HCT116 (cell line): ENCODE measurements around the gene ZNF331. TPM values are rescaled to one million over a fixed set of nuclear protein-coding genes. Genes with fewer than 3 reads are reported as not detected.

Experiments used
- ATAC-seq: fragments of 200-7000 bp; cut with Tn5 transposase; 2 replicates; pipeline ENCODE4 v1.9.1; 2020; ENCODE audit warnings: mild to moderate bottlenecking, moderate library complexity
- BruUV-seq: library from RNA; stranded (reverse); fragments of 400-500 nt; replicated peaks from 2 replicates; lab custom pipeline; 2021; lab: Mats Ljungman, UMichigan
- CTCF ChIA-PET: fragments of 300-600 bp; sonication (Branson Sonifier 250); formaldehyde crosslinking; loops from one replicate; lab custom pipeline; 2021; ENCODE audit warnings: antibody characterized with exemption; lab: Charles Lee
- POLR2A ChIA-PET: fragments of 300-600, 350-600 bp; sonication (Branson Sonifier 250); formaldehyde crosslinking; loops from one replicate; lab custom pipeline; 2021; ENCODE audit warnings: antibody characterized with exemption; lab: Charles Lee
- RAD21 ChIA-PET, 2 experiments: fragments of 300-600 bp; sonication (Branson Sonifier 250); formaldehyde crosslinking; loops; one replicate each; lab custom pipeline; 2023; ENCODE audit warnings: low total read pairs in 2 of 2; ENCODE audit not compliant: uncharacterized antibody in 2 of 2, unreplicated experiment in 2 of 2, low non-redundant PET in 1 of 2; lab: Charles Lee
- DNase-seq: peaks from one replicate; pipeline ENCODE4 v3.0.0-alpha.2; 2010; ENCODE audit warnings: low read depth, low spot score
- H2AFZ ChIP-seq: fragments of 200-600 bp; shearing (Covaris generic), sonication (generic); 2 replicates; pipeline ENCODE4 v1.6.1; 2017; ENCODE audit warnings: low read depth, mixed run types, mixed read lengths, antibody characterized with exemption, low read length; ENCODE audit not compliant: poor library complexity, severe bottlenecking
- H3K27ac ChIP-seq: 2 replicates; pipeline ENCODE4 v1.5.1; 2012; ENCODE audit warnings: low read depth, low read length
- H3K27me3 ChIP-seq: fragments of 200-600 bp; sonication (generic); 2 replicates; pipeline ENCODE4 v1.6.1; 2016; ENCODE audit warnings: mixed run types, low read length, mixed read lengths; ENCODE audit not compliant: insufficient read depth
- H3K36me3 ChIP-seq, 2 experiments: fragments of 200-500 bp in 1 of 2; fragments of 200-600 bp in 1 of 2; sonication (Bioruptor generic) in 1 of 2; sonication (generic) in 1 of 2; 2 replicates each; pipeline versions ENCODE4 v1.5.1 to v1.6.1; 2014 to 2016; ENCODE audit warnings: low read length in 2 of 2, inconsistent platforms in 1 of 2, mixed read lengths in 1 of 2, mixed run types in 1 of 2; ENCODE audit not compliant: insufficient read depth in 2 of 2, control insufficient read depth in 1 of 2
- H3K4me1 ChIP-seq, 2 experiments: fragments of 200-600 bp in 1 of 2; sonication (generic) in 1 of 2; 2 replicates each; pipeline versions ENCODE4 v1.5.1 to v1.6.1; 2012 to 2017; ENCODE audit warnings: low read length in 2 of 2, inconsistent platforms in 1 of 2, mild to moderate bottlenecking in 1 of 2, mixed read lengths in 1 of 2, mixed run types in 1 of 2, moderate library complexity in 1 of 2; ENCODE audit not compliant: insufficient read depth in 2 of 2, control insufficient read depth in 1 of 2
- H3K4me2 ChIP-seq: fragments of 200-600 bp; sonication (generic); 2 replicates; pipeline ENCODE4 v1.6.1; 2017; ENCODE audit warnings: mixed run types, low read length, mixed read lengths
- H3K4me3 ChIP-seq, 2 experiments: fragments of 200-600 bp in 1 of 2; sonication (generic) in 1 of 2; replicated peaks in 1 of 2; 2 replicates each; pipeline ENCODE4 v1.5.1; 2011 to 2016; ENCODE audit warnings: low read length in 2 of 2, control low read depth in 1 of 2, low read depth in 1 of 2, mild to moderate bottlenecking in 1 of 2, mixed read lengths in 1 of 2, mixed run types in 1 of 2
- H3K79me2 ChIP-seq: fragments of 200-600 bp; sonication (generic); 2 replicates; pipeline ENCODE4 v1.6.1; 2017; ENCODE audit warnings: mild to moderate bottlenecking, mixed run types, low read length, moderate library complexity, mixed read lengths; ENCODE audit not compliant: insufficient read depth
- H3K9ac ChIP-seq: fragments of 200-600 bp; sonication (generic); 2 replicates; pipeline ENCODE4 v1.6.1; 2016; ENCODE audit warnings: low read length, mixed read lengths
- H3K9me2 ChIP-seq: fragments of 200-600 bp; sonication (generic), shearing (Covaris generic); 2 replicates; pipeline ENCODE4 v1.6.1; 2017; ENCODE audit warnings: mixed run types, mild to moderate bottlenecking, moderate library complexity; ENCODE audit not compliant: insufficient read depth
- H3K9me3 ChIP-seq, 2 experiments: fragments of 200-500 bp in 1 of 2; fragments of 200-600 bp in 1 of 2; sonication (Bioruptor generic) in 1 of 2; sonication (generic) in 1 of 2; 2 replicates each; pipeline ENCODE4 v1.6.1; 2014 to 2017; ENCODE audit warnings: low read length in 2 of 2, mixed read lengths in 2 of 2, inconsistent platforms in 1 of 2, low read depth in 1 of 2, mild to moderate bottlenecking in 1 of 2, mixed run types in 1 of 2, moderate library complexity in 1 of 2; ENCODE audit not compliant: control insufficient read depth in 1 of 2, insufficient read depth in 1 of 2
- H4K20me1 ChIP-seq: fragments of 200-600 bp; sonication (generic), shearing (Covaris generic); 2 replicates; pipeline ENCODE4 v1.6.1; 2017; ENCODE audit warnings: mixed run types, mild to moderate bottlenecking, moderate library complexity; ENCODE audit not compliant: insufficient read depth
- CBX3 ChIP-seq: IDR thresholded peaks from 2 replicates; pipeline ENCODE4 v1.6.1; 2012; ENCODE audit warnings: low read depth
- CEBPB ChIP-seq: IDR thresholded peaks from 2 replicates; pipeline ENCODE4 v1.6.1; 2012; ENCODE audit warnings: low read depth
- EGR1 ChIP-seq: IDR thresholded peaks from 2 replicates; pipeline ENCODE4 v1.6.1; 2012; ENCODE audit warnings: low read depth
- ELF1 ChIP-seq: IDR thresholded peaks from 2 replicates; pipeline ENCODE4 v1.6.1; 2012; ENCODE audit warnings: low read depth, borderline replicate concordance
- EZH2 ChIP-seq: fragments of 200-600 bp; sonication (generic); IDR thresholded peaks from 2 replicates; pipeline ENCODE4 v1.6.1; 2017; ENCODE audit warnings: antibody characterized with exemption, mixed run types
- EZH2phosphoT487 ChIP-seq: fragments of 200-600 bp; IDR thresholded peaks from 2 replicates; pipeline ENCODE4 v1.6.1; 2018; ENCODE audit warnings: antibody characterized with exemption, borderline replicate concordance
- FOSL1 ChIP-seq: IDR thresholded peaks from 2 replicates; pipeline ENCODE4 v1.6.1; 2012; ENCODE audit warnings: low read depth
- POLR2AphosphoS5 ChIP-seq: IDR thresholded peaks from 2 replicates; pipeline ENCODE4 v1.6.1; 2011; ENCODE audit warnings: mild to moderate bottlenecking, low read depth, low read length, moderate library complexity
- RAD21 ChIP-seq: IDR thresholded peaks from 2 replicates; pipeline ENCODE4 v1.6.1; 2012; ENCODE audit warnings: low read depth, mild to moderate bottlenecking
- SIN3A ChIP-seq: IDR thresholded peaks from 2 replicates; pipeline ENCODE4 v1.6.1; 2012; ENCODE audit warnings: low read depth
- SP1 ChIP-seq: IDR thresholded peaks from 2 replicates; pipeline ENCODE4 v1.6.1; 2012; ENCODE audit warnings: low read depth
- SRF ChIP-seq: IDR thresholded peaks from 2 replicates; pipeline ENCODE4 v1.6.1; 2012; ENCODE audit warnings: low read depth
- ZFX ChIP-seq: fragments of 450-650 bp; IDR thresholded peaks from 2 replicates; pipeline ENCODE4 v1.6.1; 2017
- ZNF274 ChIP-seq: fragments of 200-500 bp; sonication (Bioruptor generic); IDR thresholded peaks from 2 replicates; pipeline ENCODE4 v1.6.1; 2014; ENCODE audit warnings: mild to moderate bottlenecking, low read depth, low read length, inconsistent platforms
- intact Hi-C: fragments of 100-400 bp; cut with micrococcal nuclease; formaldehyde crosslinking; loops from 2 replicates; pipeline ENCODE4 v1.10.0; 2022
- total RNA-seq: library from RNA; stranded (reverse); gene quantifications from one replicate; pipeline ENCODE4 v1.2.1, GENCODE V29; 2021; ENCODE audit not compliant: unreplicated experiment
- TF ChIP-seq, protein P1 (sequence below): IDR thresholded peaks from 2 replicates; pipeline ENCODE4 v1.6.1; 2012
- TF ChIP-seq, protein P2 (sequence below): IDR thresholded peaks from 2 replicates; pipeline ENCODE4 v1.6.1; 2011; ENCODE audit warnings: mild to moderate bottlenecking, low read length, moderate library complexity; ENCODE audit not compliant: insufficient replicate concordance; ENCODE audit errors: extremely low read depth
- TF ChIP-seq, protein P3 (sequence below): IDR thresholded peaks from 2 replicates; pipeline ENCODE4 v1.6.1; 2012; ENCODE audit warnings: low read depth

ZNF331 gene
- total RNA-seq, 1 experiment from 2014 or later: 0.59 TPM

DNA sequence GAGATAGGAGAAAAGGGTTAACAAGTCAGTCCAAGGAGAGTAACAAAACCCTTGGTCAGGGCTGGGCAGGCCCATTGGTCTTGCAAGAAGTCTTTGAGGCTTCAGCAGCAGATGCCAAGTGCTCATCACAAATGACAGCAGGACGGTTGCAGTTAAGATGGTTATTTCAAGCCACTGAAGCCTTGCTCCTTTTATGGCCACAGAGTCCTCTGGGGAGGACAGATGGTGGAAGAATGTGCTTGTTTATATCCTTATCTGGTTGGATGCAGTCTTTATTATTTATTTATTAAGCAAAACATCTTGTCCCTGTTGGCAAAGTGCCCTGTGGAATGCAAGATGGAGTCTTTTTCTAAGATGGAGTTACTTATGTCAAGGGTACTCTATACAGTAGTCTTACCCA lies 19.2 kb upstream of the ZNF331 start:
- H3K4me3 ChIP-seq: no peak overlapping the region
- intact Hi-C loops: no loop called here
- ChIA-PET POLR2A (no interaction called here), CTCF (no interaction called here), RAD21 (no interaction called here)
- H2AFZ ChIP-seq: no peak overlapping the region
- no peaks in the 10 kb centered on the region for H4K20me1 ChIP-seq
- no peaks in the 10 kb centered on the region for H3K4me1 ChIP-seq
- no TSS peak for BruUV-seq
- H3K79me2 ChIP-seq: no peaks in the 10 kb centered on the region
- H3K4me2 ChIP-seq: no peak overlapping the region
- H3K27me3 ChIP-seq: no peaks in the 10 kb centered on the region
- no peak overlapping the region for H3K9ac ChIP-seq
- H3K36me3 ChIP-seq: no peaks in the 10 kb centered on the region
- peaks cover 0 to 10% of the 10 kb centered on the region in 2 experiments; a peak in 2 of 4 replicates for H3K9me3 ChIP-seq
- H3K9me2 ChIP-seq: no peaks in the 10 kb centered on the region
- DNase-seq (no peak), ATAC-seq (no peak)
- H3K27ac ChIP-seq: no peak overlapping the region
- no peak for TF ChIP-seq EZH2phosphoT487

DNA sequence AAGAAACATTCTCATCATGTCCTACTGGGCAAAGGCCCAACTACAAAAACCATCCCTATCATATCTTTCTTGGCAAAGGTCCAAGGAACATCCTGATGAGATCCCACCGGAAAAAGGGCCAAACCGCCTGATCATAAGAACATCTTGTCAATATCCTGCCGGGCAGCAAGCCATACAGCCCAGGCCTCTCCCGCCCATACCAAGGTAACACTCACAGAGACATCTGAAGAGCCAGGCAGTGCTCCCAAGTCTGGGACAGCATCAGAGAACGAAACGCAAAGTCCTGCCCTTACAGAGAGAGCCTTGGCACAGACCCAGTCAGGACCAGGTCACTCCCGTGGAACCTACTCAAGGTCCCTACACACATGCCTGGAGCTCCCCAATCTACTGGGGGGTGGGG lies 18.5 kb upstream of the ZNF331 start:
- no peak for TF ChIP-seq RAD21
- TF ChIP-seq FOSL1: no peak
- no peak for TF ChIP-seq ZNF274
- no peak for TF ChIP-seq EZH2
- TF ChIP-seq ZFX: no peak
- TF ChIP-seq ELF1: no peak
- TF ChIP-seq POLR2AphosphoS5: no peak
- TF ChIP-seq SIN3A: no peak
- no peak for TF ChIP-seq SRF
- no peak for TF ChIP-seq EGR1
- no peak for TF ChIP-seq CEBPB
- no peak for TF ChIP-seq CBX3
- no peak for TF ChIP-seq SP1
- TF ChIP-seq, protein P1, sequence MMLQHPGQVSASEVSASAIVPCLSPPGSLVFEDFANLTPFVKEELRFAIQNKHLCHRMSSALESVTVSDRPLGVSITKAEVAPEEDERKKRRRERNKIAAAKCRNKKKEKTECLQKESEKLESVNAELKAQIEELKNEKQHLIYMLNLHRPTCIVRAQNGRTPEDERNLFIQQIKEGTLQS: no peak
- TF ChIP-seq, protein P2, sequence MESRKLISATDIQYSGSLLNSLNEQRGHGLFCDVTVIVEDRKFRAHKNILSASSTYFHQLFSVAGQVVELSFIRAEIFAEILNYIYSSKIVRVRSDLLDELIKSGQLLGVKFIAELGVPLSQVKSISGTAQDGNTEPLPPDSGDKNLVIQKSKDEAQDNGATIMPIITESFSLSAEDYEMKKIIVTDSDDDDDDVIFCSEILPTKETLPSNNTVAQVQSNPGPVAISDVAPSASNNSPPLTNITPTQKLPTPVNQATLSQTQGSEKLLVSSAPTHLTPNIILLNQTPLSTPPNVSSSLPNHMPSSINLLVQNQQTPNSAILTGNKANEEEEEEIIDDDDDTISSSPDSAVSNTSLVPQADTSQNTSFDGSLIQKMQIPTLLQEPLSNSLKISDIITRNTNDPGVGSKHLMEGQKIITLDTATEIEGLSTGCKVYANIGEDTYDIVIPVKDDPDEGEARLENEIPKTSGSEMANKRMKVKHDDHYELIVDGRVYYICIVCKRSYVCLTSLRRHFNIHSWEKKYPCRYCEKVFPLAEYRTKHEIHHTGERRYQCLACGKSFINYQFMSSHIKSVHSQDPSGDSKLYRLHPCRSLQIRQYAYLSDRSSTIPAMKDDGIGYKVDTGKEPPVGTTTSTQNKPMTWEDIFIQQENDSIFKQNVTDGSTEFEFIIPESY: no peak
- TF ChIP-seq, protein P3, sequence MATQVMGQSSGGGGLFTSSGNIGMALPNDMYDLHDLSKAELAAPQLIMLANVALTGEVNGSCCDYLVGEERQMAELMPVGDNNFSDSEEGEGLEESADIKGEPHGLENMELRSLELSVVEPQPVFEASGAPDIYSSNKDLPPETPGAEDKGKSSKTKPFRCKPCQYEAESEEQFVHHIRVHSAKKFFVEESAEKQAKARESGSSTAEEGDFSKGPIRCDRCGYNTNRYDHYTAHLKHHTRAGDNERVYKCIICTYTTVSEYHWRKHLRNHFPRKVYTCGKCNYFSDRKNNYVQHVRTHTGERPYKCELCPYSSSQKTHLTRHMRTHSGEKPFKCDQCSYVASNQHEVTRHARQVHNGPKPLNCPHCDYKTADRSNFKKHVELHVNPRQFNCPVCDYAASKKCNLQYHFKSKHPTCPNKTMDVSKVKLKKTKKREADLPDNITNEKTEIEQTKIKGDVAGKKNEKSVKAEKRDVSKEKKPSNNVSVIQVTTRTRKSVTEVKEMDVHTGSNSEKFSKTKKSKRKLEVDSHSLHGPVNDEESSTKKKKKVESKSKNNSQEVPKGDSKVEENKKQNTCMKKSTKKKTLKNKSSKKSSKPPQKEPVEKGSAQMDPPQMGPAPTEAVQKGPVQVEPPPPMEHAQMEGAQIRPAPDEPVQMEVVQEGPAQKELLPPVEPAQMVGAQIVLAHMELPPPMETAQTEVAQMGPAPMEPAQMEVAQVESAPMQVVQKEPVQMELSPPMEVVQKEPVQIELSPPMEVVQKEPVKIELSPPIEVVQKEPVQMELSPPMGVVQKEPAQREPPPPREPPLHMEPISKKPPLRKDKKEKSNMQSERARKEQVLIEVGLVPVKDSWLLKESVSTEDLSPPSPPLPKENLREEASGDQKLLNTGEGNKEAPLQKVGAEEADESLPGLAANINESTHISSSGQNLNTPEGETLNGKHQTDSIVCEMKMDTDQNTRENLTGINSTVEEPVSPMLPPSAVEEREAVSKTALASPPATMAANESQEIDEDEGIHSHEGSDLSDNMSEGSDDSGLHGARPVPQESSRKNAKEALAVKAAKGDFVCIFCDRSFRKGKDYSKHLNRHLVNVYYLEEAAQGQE: no peak
- H3K4me3 ChIP-seq: no peak overlapping the region
- ATAC-seq (no peak), DNase-seq (no peak)
- no TSS peak for BruUV-seq
- intact Hi-C loops: no loop called here
- no peak overlapping the region for H3K4me2 ChIP-seq
- H3K9ac ChIP-seq: no peak overlapping the region
- ChIA-PET CTCF (no interaction called here), RAD21 (no interaction called here), POLR2A (no interaction called here)
- no peaks in the 10 kb centered on the region for H3K9me2 ChIP-seq
- H3K79me2 ChIP-seq: no peaks in the 10 kb centered on the region
- no peak overlapping the region for H2AFZ ChIP-seq
- H4K20me1 ChIP-seq: no peaks in the 10 kb centered on the region
- no peaks in the 10 kb centered on the region for H3K36me3 ChIP-seq
- no peaks in the 10 kb centered on the region for H3K27me3 ChIP-seq
- no peak overlapping the region for H3K27ac ChIP-seq
- H3K9me3 ChIP-seq: peaks cover 0 to 10% of the 10 kb centered on the region in 2 experiments; a peak in 2 of 4 replicates
- no peaks in the 10 kb centered on the region for H3K4me1 ChIP-seq
